ENCODE results near the gene TM4SF5. TPM values are rescaled to one million over a fixed set of nuclear protein-coding genes. Genes with fewer than 3 reads are reported as not detected.
"Not testable (repeated sequence)": the region's sequence is repeated elsewhere in the genome, so short reads cannot be mapped to it uniquely, and the experiment has no call there.

TM4SF5 gene
- total RNA-seq, 4 donors from 2014 or later, result not detected

- Histone ChIP-seq H3K9me3 (no peaks in the 10 kb centered on the region), H3K4me1 (no peaks in the 10 kb centered on the region), H3K27ac (no peak overlapping the region), H3K27me3 (no peaks in the 10 kb centered on the region), H3K36me3 (no peaks in the 10 kb centered on the region), H3K4me3 (no peak overlapping the region)
- intact Hi-C loops (cut with DNase I; ENCODE audit: low total_unique reads), result no loop called here
- DNase-seq, result no peak
- TF ChIP-seq POLR2A (IDR thresholded peaks at IDR 0.05) (no peak), CTCF (IDR thresholded peaks at IDR 0.05) (no peak)
These were observed 51.1 kb downstream of the TM4SF5 start for GRCh38 chr17:4822835-4823234.

GRCh38 chr17:4823373-4824089 is 51.8 kb downstream of the TM4SF5 start:
- H3K9me3 ChIP-seq, result no peaks in the 10 kb centered on the region
- TF ChIP-seq POLR2A (IDR thresholded peaks at IDR 0.05) (no peak), CTCF (IDR thresholded peaks at IDR 0.05) (no peak)
- intact Hi-C loops (cut with DNase I; ENCODE audit: low total_unique reads), result no loop called here
- no peak overlapping the region for H3K27ac ChIP-seq
- no peak overlapping the region for H3K4me3 ChIP-seq
- DNase-seq, result no peak
- no peaks in the 10 kb centered on the region for H3K36me3 ChIP-seq
- H3K27me3 ChIP-seq, result no peaks in the 10 kb centered on the region
- no peaks in the 10 kb centered on the region for H3K4me1 ChIP-seq

GRCh38 chr17:4827399-4827798 is 55.7 kb downstream of the TM4SF5 start:
- Histone ChIP-seq H3K36me3 (no peaks in the 10 kb centered on the region), H3K9me3 (no peaks in the 10 kb centered on the region), H3K27ac (no peak overlapping the region), H3K27me3 (no peaks in the 10 kb centered on the region), H3K4me1 (no peaks in the 10 kb centered on the region), H3K4me3 (no peak overlapping the region)
- intact Hi-C loops (cut with DNase I; ENCODE audit: low total_unique reads), result no loop called here
- TF ChIP-seq CTCF (IDR thresholded peaks at IDR 0.05) (no peak), POLR2A (IDR thresholded peaks at IDR 0.05) (no peak)
- no peak for DNase-seq

- H3K4me1 ChIP-seq; H3K36me3 ChIP-seq; H3K27me3 ChIP-seq; DNase-seq; H3K9me3 ChIP-seq; intact Hi-C loops (cut with DNase I; ENCODE audit: low total_unique reads): not testable (repeated sequence)
- Histone ChIP-seq H3K4me3 (peak overlapping the region; percentile 78 to 81), H3K27ac (peak overlapping the region; percentile 82 to 83)
These were observed 61.1 kb downstream of the TM4SF5 start for GRCh38 chr17:4832829-4833177.

Other genes with a start within 250 kb of the TM4SF5 start
- gene MYBBP1A, start 216.5 kb upstream of the TM4SF5 start, total RNA-seq, result 10 to 100 TPM; 10.9 to 64.7 (median 25.2) TPM
- 1 to 10 TPM in 1 of 4 donors, under 1 TPM in 2, not detected in 1; 0.21 to 4.4 (median 0.29) TPM for gene GGT6, start 211.3 kb upstream of the TM4SF5 start, total RNA-seq
- gene SMTNL2, start 187.4 kb upstream of the TM4SF5 start, total RNA-seq, result 10 to 100 TPM in 1 of 4 donors, 1 to 10 TPM in 2, not detected in 1; 5.7 to 12.0 (median 6.8) TPM
- gene ALOX15, start 130.2 kb upstream of the TM4SF5 start, total RNA-seq, result 1 to 10 TPM in 1 of 4 donors, under 1 TPM in 1, not detected in 2; 0.24 to 2.9 TPM
- gene PELP1, start 67.7 kb upstream of the TM4SF5 start, total RNA-seq, result 10 to 100 TPM in 3 of 4 donors, 1 to 10 TPM in 1; 7.4 to 56.8 (median 35.8) TPM
- gene ARRB2, start 61.3 kb upstream of the TM4SF5 start, total RNA-seq, result 10 to 100 TPM; 11.6 to 48.5 (median 40.8) TPM
- 100 to 1,000 TPM in 1 of 4 donors, 10 to 100 TPM in 2, 1 to 10 TPM in 1; 2.9 to 209 (median 14.0) TPM for gene MED11, start 40.5 kb upstream of the TM4SF5 start, total RNA-seq
- under 1 TPM in 2 of 4 donors, not detected in 2; 0.58 to 0.69 TPM for gene ZMYND15, start 32.1 kb upstream of the TM4SF5 start, total RNA-seq
- gene CXCL16, start 32.0 kb upstream of the TM4SF5 start, total RNA-seq, result 1 to 10 TPM; 1.0 to 9.1 (median 7.1) TPM
- 1 to 10 TPM in 2 of 4 donors, not detected in 2; 1.3 to 2.2 TPM for gene VMO1, start 14.5 kb downstream of the TM4SF5 start, total RNA-seq
- not detected for gene GLTPD2, start 17.1 kb downstream of the TM4SF5 start, total RNA-seq
- gene PSMB6, start 24.3 kb downstream of the TM4SF5 start, total RNA-seq, result 10 to 100 TPM; 64.9 to 99.7 (median 87.3) TPM
- 10 to 100 TPM in 3 of 4 donors, 1 to 10 TPM in 1; 10.0 to 54.3 (median 25.1) TPM for gene PLD2, start 35.3 kb downstream of the TM4SF5 start, total RNA-seq
- gene MINK1, start 61.5 kb downstream of the TM4SF5 start, total RNA-seq, result 10 to 100 TPM; 17.9 to 99.2 (median 27.9) TPM
- gene C17orf107, start 127.7 kb downstream of the TM4SF5 start, total RNA-seq, result 1 to 10 TPM in 3 of 4 donors, not detected in 1; 2.9 to 6.6 (median 3.5) TPM
- under 1 TPM in 2 of 4 donors, not detected in 2; 0.79 to 0.83 TPM for gene CHRNE, start 131.2 kb downstream of the TM4SF5 start, total RNA-seq
- gene GP1BA, start 160.4 kb downstream of the TM4SF5 start, total RNA-seq, result not detected
- 10 to 100 TPM in 3 of 4 donors, 1 to 10 TPM in 1; 9.5 to 58.2 (median 42.9) TPM for gene SLC25A11, start 168.2 kb downstream of the TM4SF5 start, total RNA-seq
- 100 to 1,000 TPM in 1 of 4 donors, 10 to 100 TPM in 3; 14.8 to 100 (median 53.1) TPM for gene RNF167, start 168.4 kb downstream of the TM4SF5 start, total RNA-seq
- gene PFN1, start 176.6 kb downstream of the TM4SF5 start, total RNA-seq, result 100 to 1,000 TPM; 170 to 396 (median 304) TPM
- gene ENO3, start 179.2 kb downstream of the TM4SF5 start, total RNA-seq, result 1 to 10 TPM in 3 of 4 donors, not detected in 1; 2.8 to 3.7 (median 3.6) TPM
- 10 to 100 TPM; 18.4 to 58.3 (median 34.0) TPM for gene SPAG7, start 195.9 kb downstream of the TM4SF5 start, total RNA-seq
- gene CAMTA2, start 215.8 kb downstream of the TM4SF5 start, total RNA-seq, result 10 to 100 TPM in 3 of 4 donors, 1 to 10 TPM in 1; 7.3 to 80.8 (median 12.7) TPM
- 1 to 10 TPM in 1 of 4 donors, not detected in 3; 3.4 TPM for gene INCA1, start 225.6 kb downstream of the TM4SF5 start, total RNA-seq
- gene KIF1C, start 226.1 kb downstream of the TM4SF5 start, total RNA-seq, result 100 to 1,000 TPM in 1 of 4 donors, 10 to 100 TPM in 3; 22.9 to 140 (median 30.5) TPM

All from uterus (tissue), 4 donors.